OCI-LY7 (cell line): Measurements from ENCODE around the gene KIF3C. TPM values are rescaled to one million over a fixed set of nuclear protein-coding genes. Genes with fewer than 3 reads are reported as not detected.

Source experiments
- BruUV-seq: library from RNA; stranded (reverse); fragments of 400-500 nt; replicated peaks from 2 replicates; lab custom pipeline; 2021; lab: Mats Ljungman, UMichigan
- CTCF ChIA-PET: fragments of 300-600 bp; sonication (Branson Sonifier 250); formaldehyde crosslinking; loops from one replicate; lab custom pipeline; 2022; ENCODE audit warnings: antibody characterized with exemption; ENCODE audit not compliant: unreplicated experiment; lab: Charles Lee
- POLR2A ChIA-PET: fragments of 300-600 bp; sonication (Branson Sonifier 250); formaldehyde crosslinking; loops from one replicate; lab custom pipeline; 2022; ENCODE audit warnings: antibody characterized with exemption; lab: Charles Lee
- DNase-seq: peaks from one replicate; pipeline ENCODE4 v3.0.0-alpha.2; 2015; ENCODE audit warnings: low spot score
- H2AFZ ChIP-seq: fragments of 200-600 bp; sonication (generic), shearing (Covaris generic); 2 replicates; pipeline ENCODE4 v1.6.1; 2014; ENCODE audit warnings: mild to moderate bottlenecking, antibody characterized with exemption, low read length, moderate library complexity
- H3K27ac ChIP-seq: fragments of 200-600 bp; sonication (generic); 2 replicates; pipeline ENCODE4 v1.5.1; 2014; ENCODE audit warnings: mixed run types, low read depth, mild to moderate bottlenecking, moderate library complexity, low read length, inconsistent platforms; ENCODE audit not compliant: poor library complexity, severe bottlenecking
- H3K36me3 ChIP-seq: fragments of 200-600 bp; sonication (generic); 2 replicates; pipeline ENCODE4 v1.6.1; 2014; ENCODE audit warnings: mild to moderate bottlenecking, antibody characterized with exemption, low read length, moderate library complexity, mixed read lengths; ENCODE audit not compliant: insufficient read depth
- H3K4me1 ChIP-seq: fragments of 200-600 bp; sonication (generic); 2 replicates; pipeline ENCODE4 v1.5.1; 2014; ENCODE audit warnings: mild to moderate bottlenecking, low read length; ENCODE audit not compliant: insufficient read depth, poor library complexity, severe bottlenecking
- H3K4me2 ChIP-seq: fragments of 200-600 bp; sonication (generic); 2 replicates; pipeline ENCODE4 v1.6.1; 2014; ENCODE audit warnings: mild to moderate bottlenecking, low read length
- H3K4me3 ChIP-seq: fragments of 200-600 bp; sonication (generic); 2 replicates; pipeline ENCODE4 v1.5.1; 2014; ENCODE audit warnings: mild to moderate bottlenecking, low read depth, low read length; ENCODE audit not compliant: poor library complexity, severe bottlenecking
- H3K79me2 ChIP-seq: fragments of 200-600 bp; sonication (generic); 2 replicates; pipeline ENCODE4 v1.6.1; 2016; ENCODE audit warnings: low read depth, mild to moderate bottlenecking, low read length, moderate library complexity, mixed read lengths; ENCODE audit not compliant: insufficient read depth
- H3K9me2 ChIP-seq: fragments of 200-600 bp; sonication (generic); 2 replicates; pipeline ENCODE4 v1.6.1; 2016; ENCODE audit warnings: mild to moderate bottlenecking, low read length, mixed read lengths; ENCODE audit not compliant: insufficient read depth
- H3K9me3 ChIP-seq: fragments of 200-600 bp; sonication (generic); 2 replicates; pipeline ENCODE4 v1.6.1; 2014; ENCODE audit warnings: mild to moderate bottlenecking, mixed run types, low read length, mixed read lengths
- H4K20me1 ChIP-seq: fragments of 200-600 bp; sonication (generic); 2 replicates; pipeline ENCODE4 v1.6.1; 2014; ENCODE audit warnings: mild to moderate bottlenecking, antibody characterized with exemption, low read length, moderate library complexity, mixed read lengths; ENCODE audit not compliant: insufficient read depth
- EZH2phosphoT487 ChIP-seq: fragments of 200-600 bp; sonication (generic); IDR thresholded peaks from 2 replicates; pipeline ENCODE4 v1.6.1; 2018; ENCODE audit warnings: low read depth, borderline replicate concordance, mild to moderate bottlenecking, mixed run types, antibody characterized with exemption, low read length, moderate library complexity, mixed read lengths
- intact Hi-C: fragments of 100-400 bp; cut with micrococcal nuclease; formaldehyde crosslinking; loops from one replicate; pipeline ENCODE4 v1.10.0; 2022; ENCODE audit not compliant: unreplicated experiment
- total RNA-seq, 2 experiments: library from RNA; depleted of rRNA in 1 of 2; stranded (reverse); fragments of >200 nt in 1 of 2; shearing (Covaris generic) in 1 of 2; gene quantifications; 2 replicates each; pipeline ENCODE4 v1.2.3, GENCODE V29; 2014 to 2022
- TF ChIP-seq, protein P1 (sequence below): fragments of 200-600 bp; sonication (generic); conservative IDR thresholded peaks from 2 replicates; pipeline ENCODE4 v1.5.1; 2014; ENCODE audit warnings: mild to moderate bottlenecking, antibody characterized with exemption, low read length, moderate library complexity, mixed read lengths

The KIF3C gene
- total RNA-seq, 2 experiments from 2014 or later: 3.8 to 11.4 TPM

GRCh38 chr2:25993049-25993448 lies 10.8 kb upstream of the KIF3C start:
- BruUV-seq: no TSS peak
- no peak for TF ChIP-seq EZH2phosphoT487
- TF ChIP-seq, protein P1, sequence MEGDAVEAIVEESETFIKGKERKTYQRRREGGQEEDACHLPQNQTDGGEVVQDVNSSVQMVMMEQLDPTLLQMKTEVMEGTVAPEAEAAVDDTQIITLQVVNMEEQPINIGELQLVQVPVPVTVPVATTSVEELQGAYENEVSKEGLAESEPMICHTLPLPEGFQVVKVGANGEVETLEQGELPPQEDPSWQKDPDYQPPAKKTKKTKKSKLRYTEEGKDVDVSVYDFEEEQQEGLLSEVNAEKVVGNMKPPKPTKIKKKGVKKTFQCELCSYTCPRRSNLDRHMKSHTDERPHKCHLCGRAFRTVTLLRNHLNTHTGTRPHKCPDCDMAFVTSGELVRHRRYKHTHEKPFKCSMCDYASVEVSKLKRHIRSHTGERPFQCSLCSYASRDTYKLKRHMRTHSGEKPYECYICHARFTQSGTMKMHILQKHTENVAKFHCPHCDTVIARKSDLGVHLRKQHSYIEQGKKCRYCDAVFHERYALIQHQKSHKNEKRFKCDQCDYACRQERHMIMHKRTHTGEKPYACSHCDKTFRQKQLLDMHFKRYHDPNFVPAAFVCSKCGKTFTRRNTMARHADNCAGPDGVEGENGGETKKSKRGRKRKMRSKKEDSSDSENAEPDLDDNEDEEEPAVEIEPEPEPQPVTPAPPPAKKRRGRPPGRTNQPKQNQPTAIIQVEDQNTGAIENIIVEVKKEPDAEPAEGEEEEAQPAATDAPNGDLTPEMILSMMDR: no peak
- CTCF ChIA-PET: no interaction called here
- no peak overlapping the region for H3K4me3 ChIP-seq
- H3K4me2 ChIP-seq: no peak overlapping the region
- H3K4me1 ChIP-seq: no peaks in the 10 kb centered on the region
- POLR2A ChIA-PET: interaction anchor here (0.7 to 1.0 kb wide), 5 partner anchors 144 to 509 kb away, joined by 3 to 6 read pairs (median 4); no protein-coding TSS in a partner anchor
- no peaks in the 10 kb centered on the region for H3K36me3 ChIP-seq
- H3K9me3 ChIP-seq: no peaks in the 10 kb centered on the region
- no peaks in the 10 kb centered on the region for H4K20me1 ChIP-seq
- no peaks in the 10 kb centered on the region for H3K9me2 ChIP-seq
- H3K27ac ChIP-seq: no peak overlapping the region
- DNase-seq: no peak
- H2AFZ ChIP-seq: no peak overlapping the region
- intact Hi-C loops: loop anchor here (1.0 kb wide), 1 partner anchor 42 kb away; no protein-coding TSS in a partner anchor
- H3K79me2 ChIP-seq: no peaks in the 10 kb centered on the region

- BruUV-seq: no TSS peak
- Histone ChIP-seq H3K79me2 (no peaks in the 10 kb centered on the region), H3K9me2 (no peaks in the 10 kb centered on the region), H3K9me3 (no peaks in the 10 kb centered on the region), H3K4me3 (no peak overlapping the region), H3K36me3 (no peaks in the 10 kb centered on the region), H3K27ac (no peak overlapping the region), H3K4me1 (no peaks in the 10 kb centered on the region), H3K4me2 (no peak overlapping the region), H4K20me1 (no peaks in the 10 kb centered on the region), H2AFZ (no peak overlapping the region)
- CTCF ChIA-PET: no interaction called here
- no peak for TF ChIP-seq EZH2phosphoT487
- POLR2A ChIA-PET: interaction anchor here (0.7 kb wide), 2 partner anchors 156 to 183 kb away, joined by 4 to 6 read pairs; no protein-coding TSS in a partner anchor
- intact Hi-C loops: no loop called here
- DNase-seq: no peak
These were observed 10.3 kb upstream of the KIF3C start for GRCh38 chr2:25992556-25992955.

DNA sequence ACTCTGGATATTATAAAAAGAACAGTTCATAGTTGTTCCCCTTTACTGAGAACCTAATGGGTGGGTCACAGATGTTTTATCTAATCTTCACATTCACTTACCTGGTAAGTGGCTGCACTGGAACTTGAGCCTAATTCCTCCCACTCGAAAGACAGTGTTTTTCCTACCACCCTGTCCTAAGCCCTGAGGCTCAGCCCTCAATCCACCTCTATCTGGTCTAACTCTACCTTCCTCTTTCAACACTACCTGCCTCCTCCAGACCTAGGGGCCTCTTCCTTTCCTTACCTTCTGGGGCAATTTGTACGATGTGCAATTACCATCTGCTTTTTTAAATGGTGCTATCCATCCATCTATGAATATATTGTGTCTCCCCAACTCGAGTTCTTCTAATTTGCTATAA lies 9.7 kb upstream of the KIF3C start:
- Histone ChIP-seq H3K4me1 (no peaks in the 10 kb centered on the region), H3K27ac (no peak overlapping the region), H4K20me1 (no peaks in the 10 kb centered on the region), H3K9me3 (no peaks in the 10 kb centered on the region), H3K9me2 (no peaks in the 10 kb centered on the region), H3K4me3 (no peak overlapping the region), H3K4me2 (peak overlapping the region; percentile 48; the same call in 1 of the 2 replicates), H3K79me2 (no peaks in the 10 kb centered on the region), H3K36me3 (no peaks in the 10 kb centered on the region), H2AFZ (no peak overlapping the region)
- TF ChIP-seq, protein P1: no peak
- no peak for TF ChIP-seq EZH2phosphoT487
- no TSS peak for BruUV-seq
- CTCF ChIA-PET: no interaction called here
- DNase-seq: no peak
- POLR2A ChIA-PET: interaction anchor here (2.0 kb wide), 1 partner anchor 10 kb away, joined by 5 read pairs; the partner anchor contains the start of gene KIF3C
- intact Hi-C loops: loop anchor here (1.0 kb wide), 1 partner anchor 153 kb away; no protein-coding TSS in a partner anchor
